ENCODE measurements around the gene ZNF35.
"Not testable (repeated sequence)": the region's sequence is repeated elsewhere in the genome, so short reads cannot be mapped to it uniquely, and the experiment has no call there.

Gene ZNF35

DNA sequence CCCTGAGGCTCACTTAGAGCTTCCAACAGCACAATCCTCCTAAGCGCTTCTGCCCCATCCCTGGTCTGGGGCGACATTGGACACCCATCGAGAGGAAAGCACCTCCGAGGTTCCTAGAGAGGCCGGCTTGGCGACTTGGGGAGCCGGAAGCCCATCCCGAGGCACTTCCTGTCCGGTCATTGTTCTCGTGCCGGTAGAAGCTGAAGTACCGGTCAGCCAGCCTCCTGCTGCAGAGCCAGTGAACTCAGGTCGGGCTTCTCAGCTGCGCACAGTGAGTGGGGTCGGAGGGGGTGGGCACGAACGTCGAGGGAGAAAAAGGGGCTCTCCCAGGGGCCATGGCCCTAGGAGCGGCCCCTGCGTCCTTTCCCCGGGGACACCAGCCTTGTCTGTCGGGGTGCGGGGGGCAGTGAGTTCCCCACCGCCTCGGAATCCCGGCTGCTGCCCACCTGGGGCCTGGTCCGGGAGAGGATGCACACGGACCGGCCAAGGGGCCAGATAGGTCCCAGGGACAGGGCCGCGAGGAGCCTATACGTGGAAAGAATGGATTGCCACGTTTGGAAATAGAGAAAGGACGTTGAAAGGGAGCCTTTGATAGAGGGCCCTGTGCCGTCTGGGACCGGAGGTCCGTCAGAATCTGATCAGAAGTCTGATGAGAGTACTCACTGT is at the start of gene ZNF35:
TSS of gene ZNF35 (plus strand) at position 169 of the 666 bp plus-strand sequence. CDS start 2,336 bp downstream, outside the sequence.
- peak; percentile 32 to 40 for DNase-seq (ENCODE audit: low read depth in 2 of 2)

DNA sequence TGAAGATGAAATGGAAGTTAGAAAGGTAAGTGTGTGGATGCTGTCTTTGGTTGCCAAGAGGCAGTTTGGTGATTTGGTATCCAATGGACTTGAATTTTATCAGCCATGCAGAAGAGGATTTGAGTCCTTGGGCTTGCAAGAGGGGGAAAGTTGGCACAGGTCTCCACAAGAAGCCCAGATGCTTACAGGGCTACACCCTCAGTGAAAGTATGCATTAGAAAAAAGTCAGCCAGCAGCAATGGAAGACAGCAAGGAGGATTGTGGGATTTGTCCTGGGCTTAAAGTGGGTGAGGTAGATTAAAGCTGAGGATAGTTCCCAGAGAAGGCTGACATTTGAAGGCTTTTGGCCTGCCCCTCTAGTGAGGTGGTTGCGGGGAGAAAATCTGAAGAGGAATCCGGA is 46.8 kb upstream of the ZNF35 start:
- no peak for DNase-seq (ENCODE audit: low read depth in 2 of 2)

DNA sequence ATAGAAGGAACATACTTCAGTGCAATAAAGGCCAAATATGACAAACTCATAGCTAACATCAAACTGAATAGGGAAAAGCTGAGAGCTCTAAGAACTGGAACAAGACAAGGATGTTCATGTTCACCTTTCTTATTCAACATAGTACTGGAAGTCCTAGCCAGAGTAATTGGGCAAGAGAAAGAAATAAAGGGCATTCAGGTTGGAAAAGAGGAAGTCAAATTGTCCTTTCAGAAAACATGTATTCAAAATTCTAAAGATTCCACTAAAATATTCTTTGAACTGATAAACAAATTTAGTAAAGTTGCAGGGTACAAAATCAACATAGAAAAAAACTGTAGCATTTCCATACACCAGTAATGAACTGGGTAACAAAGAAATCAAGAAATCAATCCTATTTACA is 35.9 kb upstream of the ZNF35 start:
- no peak for DNase-seq (ENCODE audit: low read depth in 2 of 2)

DNA sequence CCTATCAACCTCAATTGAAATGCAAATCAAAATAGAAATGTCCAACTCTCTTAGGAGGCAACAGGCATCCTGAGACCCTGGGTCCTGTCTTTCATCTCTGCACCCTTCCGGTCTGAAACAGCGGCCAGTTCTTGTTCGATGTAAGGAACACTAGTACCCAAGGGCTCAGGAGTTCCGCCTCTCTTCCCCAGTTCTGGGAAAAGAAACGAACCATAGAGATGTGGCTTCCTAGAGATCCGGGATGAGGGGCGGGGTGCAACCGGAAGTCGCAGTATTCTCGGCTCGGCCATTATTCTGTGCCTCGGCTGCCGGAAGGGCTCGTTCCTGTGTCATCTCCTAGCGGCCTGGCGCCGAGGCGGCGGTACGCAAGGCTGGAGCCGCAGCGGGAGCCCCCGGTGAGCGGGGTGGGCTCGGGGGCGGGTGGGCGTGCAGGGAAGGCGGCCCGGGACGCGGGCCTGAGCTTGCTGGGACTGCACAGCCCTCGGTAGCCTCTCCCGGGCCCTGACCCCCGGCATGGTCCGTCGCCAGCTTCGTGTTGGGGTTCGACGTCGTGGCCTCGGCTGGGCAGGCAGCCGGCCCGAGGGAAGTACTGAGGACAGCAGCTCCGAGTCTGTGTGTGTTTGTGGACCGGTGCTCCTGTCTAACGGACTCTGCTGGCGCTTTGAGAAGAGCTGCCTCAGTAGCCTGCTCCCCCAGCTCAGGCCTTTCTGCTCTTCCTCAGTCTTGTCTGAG is 23.6 kb upstream of the ZNF35 start, which contains the start of gene ZNF197:
TSS of gene ZNF197 (plus strand) at position 288 of the 732 bp plus-strand sequence. CDS start 4,119 bp downstream, outside the sequence.
- DNase-seq (ENCODE audit: low read depth in 2 of 2): peak; percentile 50 to 52

DNA sequence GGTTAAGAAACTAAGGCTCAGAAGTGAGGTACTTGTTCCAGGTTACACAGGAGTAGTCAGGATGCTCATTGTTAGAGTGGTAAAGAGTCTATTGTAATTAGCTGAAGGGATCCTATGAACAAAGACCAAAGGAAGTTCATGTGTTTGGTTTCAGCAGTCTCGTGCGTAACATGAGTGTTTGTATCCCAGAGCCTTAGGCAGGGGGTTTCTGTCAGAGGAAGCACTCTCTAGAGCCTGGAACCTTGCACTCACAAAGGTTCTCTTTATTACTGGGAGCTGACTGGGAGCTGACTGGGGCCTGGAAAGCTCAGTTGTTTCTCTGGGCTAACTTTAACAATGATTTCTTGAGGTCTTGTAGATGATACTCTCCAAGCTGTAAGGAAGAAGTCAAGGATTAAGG is 19.8 kb upstream of the ZNF35 start:
- DNase-seq (ENCODE audit: low read depth in 2 of 2): no peak

DNA sequence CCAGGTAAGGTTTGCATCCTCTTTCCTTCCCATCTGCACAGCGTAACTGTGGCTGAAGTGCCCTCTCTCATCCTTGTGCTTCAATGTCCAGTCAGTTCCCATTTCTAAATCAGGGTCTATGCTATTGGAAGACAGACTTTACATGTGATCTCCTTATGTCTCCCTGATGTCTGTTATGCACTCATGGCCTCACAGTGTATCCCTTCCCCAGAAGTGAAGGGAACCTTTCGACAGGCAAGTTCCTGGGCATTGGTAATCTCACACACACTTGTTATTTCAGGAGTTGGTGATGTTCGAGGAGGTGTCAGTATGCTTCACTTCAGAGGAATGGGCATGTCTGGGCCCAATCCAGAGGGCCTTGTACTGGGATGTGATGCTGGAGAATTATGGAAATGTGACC is 16.3 kb upstream of the ZNF35 start:
- DNase-seq (ENCODE audit: low read depth in 2 of 2): no peak

DNA sequence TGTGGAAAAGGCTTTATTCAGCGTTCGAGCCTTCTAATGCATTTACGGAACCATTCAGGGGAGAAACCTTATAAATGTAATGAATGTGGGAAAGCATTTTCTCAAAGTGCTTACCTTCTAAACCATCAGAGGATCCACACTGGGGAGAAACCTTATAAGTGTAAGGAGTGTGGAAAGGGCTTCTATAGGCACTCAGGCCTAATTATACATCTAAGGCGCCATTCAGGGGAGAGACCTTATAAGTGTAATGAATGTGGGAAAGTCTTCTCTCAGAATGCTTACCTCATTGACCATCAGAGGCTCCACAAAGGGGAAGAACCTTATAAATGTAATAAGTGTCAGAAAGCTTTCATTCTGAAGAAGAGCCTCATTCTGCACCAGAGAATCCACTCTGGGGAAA is 6.2 kb upstream of the ZNF35 start:
- no peak for DNase-seq (ENCODE audit: low read depth in 2 of 2)

DNA sequence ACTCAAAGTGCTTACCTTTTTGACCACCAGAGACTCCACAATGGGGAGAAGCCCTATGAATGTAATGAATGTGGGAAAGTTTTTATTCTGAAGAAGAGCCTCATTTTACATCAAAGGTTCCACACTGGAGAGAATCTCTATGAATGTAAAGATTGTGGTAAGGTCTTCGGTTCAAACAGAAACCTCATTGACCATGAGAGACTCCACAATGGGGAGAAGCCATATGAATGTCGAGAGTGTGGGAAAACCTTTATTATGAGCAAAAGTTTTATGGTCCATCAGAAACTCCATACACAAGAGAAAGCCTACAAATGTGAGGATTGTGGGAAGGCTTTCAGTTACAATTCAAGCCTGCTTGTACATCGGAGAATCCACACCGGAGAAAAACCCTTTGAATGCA is 5.5 kb upstream of the ZNF35 start:
- no peak for DNase-seq (ENCODE audit: low read depth in 2 of 2)

DNA sequence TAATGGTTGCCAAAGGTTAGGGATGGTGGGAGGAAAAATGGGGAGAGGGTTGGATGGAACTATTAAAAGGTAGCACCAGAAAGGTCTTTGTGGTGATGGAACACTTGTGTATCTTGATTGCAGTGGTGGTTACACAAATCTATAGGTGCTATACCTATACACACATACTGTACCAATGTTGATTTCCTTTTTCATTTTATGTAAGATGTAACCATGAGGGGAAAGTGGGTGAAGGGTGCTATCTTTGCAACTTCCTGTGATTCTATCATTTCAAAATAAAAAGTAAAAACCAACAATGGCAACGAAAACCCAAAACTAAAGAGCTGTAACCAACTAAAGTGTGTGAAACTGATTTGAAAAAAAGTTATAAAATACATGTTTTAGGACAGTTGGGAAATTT is 761 bp upstream of the ZNF35 start:
- DNase-seq (ENCODE audit: low read depth in 2 of 2): no peak

DNA sequence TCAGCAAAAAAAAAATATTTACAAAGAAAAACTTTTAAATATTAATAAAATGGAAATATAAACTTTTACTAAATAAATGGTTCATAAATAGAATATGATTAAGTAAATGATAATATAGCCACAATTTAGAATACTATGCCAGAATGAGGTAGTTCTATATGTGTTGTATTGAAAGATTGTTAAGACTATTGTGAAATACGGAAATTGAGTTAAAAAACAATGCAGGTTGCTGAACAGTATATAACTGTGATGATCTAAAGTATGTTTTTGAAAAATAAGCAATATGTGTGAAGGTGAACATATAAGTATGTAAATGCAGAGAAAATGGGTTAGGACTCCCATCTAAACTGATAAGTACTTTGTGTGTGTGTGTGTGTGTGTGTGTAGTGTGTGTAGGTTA is 1.2 kb downstream of the ZNF35 start:
- no peak for DNase-seq (ENCODE audit: low read depth in 2 of 2)

DNA sequence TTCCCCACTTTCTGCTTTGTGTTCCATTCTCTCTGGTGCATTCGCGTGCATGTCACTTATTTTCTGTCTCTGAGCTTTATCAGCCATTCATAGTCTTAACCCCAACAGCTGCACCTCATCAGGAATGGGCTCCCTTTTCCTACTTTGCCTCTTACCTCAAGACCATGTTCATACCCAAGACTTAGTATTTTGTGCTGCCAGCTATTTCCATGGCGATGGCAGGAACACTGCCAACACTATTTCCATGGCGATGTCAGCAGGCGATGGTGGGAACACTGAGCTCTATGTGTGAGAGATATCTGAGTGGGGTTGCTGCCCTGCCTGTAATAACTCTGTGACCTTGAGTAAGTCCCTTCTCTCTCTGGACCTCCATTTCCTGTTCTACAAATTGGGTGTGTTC is 5.5 kb downstream of the ZNF35 start:
- no peak for DNase-seq (ENCODE audit: low read depth in 2 of 2)

DNA sequence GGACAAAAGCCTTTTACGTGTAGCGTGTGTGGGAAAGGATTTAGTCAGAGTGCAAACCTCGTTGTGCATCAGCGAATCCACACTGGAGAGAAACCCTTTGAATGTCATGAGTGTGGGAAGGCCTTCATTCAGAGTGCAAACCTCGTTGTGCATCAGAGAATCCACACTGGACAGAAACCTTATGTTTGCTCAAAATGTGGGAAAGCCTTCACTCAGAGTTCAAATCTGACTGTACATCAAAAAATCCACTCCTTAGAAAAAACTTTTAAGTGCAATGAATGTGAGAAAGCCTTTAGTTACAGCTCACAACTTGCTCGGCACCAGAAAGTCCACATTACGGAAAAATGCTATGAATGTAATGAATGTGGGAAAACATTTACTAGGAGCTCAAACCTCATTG is 10.5 kb downstream of the ZNF35 start:
- DNase-seq (ENCODE audit: low read depth in 2 of 2): no peak

DNA sequence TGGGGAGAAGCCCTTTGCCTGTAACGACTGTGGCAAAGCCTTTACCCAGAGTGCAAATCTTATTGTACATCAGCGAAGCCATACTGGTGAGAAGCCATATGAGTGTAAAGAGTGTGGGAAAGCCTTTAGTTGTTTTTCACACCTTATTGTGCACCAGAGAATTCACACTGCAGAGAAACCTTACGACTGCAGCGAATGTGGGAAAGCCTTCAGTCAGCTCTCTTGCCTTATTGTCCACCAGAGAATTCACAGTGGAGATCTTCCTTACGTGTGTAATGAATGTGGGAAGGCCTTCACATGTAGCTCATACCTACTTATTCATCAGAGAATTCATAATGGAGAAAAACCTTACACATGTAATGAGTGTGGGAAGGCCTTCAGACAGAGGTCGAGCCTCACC is 10.9 kb downstream of the ZNF35 start:
- no peak for DNase-seq (ENCODE audit: low read depth in 2 of 2)

DNA sequence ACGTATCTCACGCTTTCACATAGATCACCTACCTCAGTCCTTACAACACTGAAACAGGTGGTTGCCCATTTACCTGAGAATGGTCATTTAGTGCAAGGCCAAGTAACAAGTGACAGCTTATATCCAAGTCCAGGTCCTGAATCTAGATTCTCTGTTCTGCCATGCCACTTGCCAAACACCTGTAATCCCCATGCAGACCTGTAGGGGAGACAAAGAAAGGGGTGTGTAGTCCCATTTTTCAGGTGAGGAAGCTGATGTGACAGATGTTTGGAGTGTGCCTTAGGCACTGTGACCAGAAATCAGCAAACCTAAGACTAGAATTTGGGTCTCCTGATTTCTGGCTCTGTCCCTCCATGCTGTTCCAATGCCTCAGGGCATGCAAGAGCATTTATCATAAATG is 12.7 kb downstream of the ZNF35 start:
- no peak for DNase-seq (ENCODE audit: low read depth in 2 of 2)

DNA sequence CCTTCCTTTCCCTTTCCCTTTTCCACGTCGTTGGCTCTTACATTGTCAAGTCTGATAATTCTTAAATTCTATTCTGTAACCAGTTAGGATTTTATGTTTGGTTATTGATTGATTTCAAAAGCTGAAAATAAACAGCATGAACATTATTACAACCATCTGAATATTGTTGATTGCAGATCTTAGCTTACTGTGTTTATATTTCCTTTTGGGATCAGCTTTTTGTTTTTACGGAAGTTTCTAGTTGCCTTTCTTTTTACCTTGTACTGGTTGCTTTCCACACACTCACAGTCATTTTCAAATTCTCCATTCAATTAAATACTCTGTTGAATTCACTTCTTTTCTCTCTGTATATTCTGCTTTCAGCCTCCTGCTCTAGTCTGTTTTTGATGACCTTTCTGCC is 16.6 kb downstream of the ZNF35 start:
- DNase-seq (ENCODE audit: low read depth in 2 of 2): no peak

DNA sequence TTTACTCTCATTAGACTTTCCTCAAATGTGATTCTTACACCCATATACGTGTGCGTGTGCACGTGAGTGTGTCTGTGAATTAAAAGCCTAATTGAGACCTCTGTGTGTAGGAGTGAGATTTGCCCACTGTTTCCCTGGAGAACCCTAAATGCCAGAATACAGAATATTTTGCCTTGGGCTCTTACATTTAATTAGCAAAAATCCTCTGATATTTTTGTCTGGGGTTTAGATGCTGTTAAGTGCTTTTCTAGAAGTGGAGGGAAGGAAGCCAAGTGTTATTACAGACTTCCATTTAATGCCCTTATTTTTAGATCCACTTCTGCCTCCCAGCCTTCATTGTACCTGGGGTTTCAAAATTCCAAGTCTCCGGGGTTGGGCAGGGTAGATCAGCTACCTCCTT is 17.8 kb downstream of the ZNF35 start:
- DNase-seq (ENCODE audit: low read depth in 2 of 2): no peak

DNA sequence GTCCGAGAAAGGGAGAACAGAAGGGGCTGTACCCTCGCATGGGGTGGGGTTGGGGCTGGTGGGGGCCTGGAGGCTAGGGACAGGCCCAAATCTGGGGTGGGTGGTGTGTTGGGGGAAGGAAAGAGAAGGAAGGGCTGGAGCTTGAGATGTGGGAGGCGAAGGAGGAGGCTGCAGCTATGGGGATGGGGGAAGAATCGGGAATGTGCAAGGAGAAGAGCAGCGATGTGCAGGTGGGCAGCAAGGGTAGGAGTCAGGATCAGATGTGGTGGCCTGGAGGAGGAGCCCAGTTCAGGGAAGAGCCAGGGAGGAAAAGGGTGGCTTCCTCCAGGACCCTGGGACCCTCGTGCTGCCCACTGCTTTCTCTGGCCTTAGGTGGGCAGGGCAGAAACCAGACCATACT is 21.2 kb downstream of the ZNF35 start:
- no peak for DNase-seq (ENCODE audit: low read depth in 2 of 2)

DNA sequence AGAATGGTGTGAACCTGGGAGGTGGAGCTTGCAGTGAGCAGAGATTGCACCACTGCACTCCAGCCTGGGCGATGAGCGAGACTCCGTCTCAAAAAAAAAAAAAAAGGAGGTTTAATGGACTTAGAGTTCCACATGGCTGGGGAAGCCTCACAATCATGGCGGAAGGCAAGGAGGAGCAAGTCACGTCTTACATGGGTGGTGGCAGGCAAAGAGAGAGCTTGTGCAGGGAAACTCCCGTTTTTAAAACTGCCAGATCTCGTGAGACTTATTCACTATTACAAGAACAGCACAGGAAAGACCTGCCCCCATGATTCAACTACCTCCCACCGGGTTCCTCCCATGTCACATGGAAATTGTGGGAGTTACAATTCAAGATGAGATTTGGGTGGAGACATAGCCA is 24.9 kb downstream of the ZNF35 start:
- DNase-seq (ENCODE audit: low read depth in 2 of 2): not testable (repeated sequence)

DNA sequence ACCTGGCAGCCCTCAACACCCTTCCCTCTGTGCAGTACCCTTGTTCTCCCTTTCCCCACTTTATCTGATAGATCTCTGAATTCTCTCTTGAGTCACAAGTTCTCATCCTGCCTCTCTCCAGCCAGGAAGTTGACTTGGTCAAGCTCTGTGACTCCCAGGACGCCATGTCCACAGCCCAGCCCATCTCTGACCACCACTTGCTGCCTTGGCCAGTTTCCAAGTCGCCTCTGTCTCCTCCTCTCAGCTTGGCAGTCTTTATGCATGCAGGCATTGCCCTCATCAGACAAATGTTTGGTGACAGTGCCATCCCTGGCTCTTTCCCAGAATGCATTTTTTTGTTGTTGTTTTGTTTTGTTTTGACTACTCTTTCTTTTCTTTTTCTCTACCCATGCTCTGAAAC is 25.7 kb downstream of the ZNF35 start:
- DNase-seq (ENCODE audit: low read depth in 2 of 2): no peak

DNA sequence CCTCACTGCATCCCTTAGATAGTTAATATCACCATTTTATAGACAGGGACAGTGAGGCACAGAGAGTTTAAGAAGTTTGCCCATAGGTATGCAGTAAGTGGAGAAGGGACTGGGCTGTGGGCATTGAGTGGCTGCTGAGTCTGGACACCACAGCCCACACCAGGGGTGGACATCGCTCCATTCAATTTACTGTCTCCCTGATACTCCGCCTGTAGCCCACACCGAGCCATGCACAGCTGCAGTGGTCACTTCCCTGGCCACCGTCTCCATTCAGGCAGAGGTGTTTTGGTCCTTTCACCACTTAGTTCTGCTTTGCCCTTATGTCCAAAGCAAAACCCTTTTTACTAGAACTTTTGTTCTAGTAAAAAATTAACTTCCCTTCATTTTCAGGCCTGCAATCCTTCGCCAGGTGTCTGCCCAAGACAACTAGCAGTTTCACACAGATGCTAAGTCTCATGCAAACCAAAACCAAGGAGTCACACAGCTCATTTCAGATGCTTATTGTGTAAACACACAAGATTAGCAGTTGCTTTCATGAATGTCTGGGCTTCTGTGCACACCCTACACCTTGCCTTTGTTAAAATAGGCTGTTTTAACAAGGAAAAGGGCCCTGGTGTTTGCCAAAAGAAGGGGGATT is 30.1 kb downstream of the ZNF35 start:
- DNase-seq (ENCODE audit: low read depth in 2 of 2): no peak

DNA sequence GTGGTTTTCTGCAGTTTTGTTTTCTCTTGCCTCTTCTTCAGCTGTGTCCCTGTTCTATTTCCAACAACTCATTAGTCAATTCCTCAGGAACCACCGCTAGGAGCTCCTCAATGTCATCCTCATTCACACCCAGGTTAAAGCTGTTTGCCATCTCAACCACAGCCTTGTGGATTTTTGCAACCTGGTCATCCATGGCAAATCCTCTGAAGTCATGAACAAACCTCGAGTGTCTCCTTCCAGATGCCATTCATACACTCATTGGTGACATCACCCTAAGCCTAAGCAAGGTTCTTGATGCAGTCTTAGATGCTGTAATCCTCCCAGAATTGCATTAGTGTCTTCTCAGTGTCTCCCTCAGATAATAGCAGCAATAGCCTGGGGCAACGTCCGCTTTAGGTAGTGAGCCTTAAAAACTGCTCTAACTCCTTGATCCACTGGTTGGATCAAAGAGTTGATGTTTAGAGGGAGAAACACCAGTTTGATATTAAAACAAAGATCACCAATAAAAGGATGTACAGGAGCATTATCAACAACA is 32.5 kb downstream of the ZNF35 start:
- no peak for DNase-seq (ENCODE audit: low read depth in 2 of 2)

DNA sequence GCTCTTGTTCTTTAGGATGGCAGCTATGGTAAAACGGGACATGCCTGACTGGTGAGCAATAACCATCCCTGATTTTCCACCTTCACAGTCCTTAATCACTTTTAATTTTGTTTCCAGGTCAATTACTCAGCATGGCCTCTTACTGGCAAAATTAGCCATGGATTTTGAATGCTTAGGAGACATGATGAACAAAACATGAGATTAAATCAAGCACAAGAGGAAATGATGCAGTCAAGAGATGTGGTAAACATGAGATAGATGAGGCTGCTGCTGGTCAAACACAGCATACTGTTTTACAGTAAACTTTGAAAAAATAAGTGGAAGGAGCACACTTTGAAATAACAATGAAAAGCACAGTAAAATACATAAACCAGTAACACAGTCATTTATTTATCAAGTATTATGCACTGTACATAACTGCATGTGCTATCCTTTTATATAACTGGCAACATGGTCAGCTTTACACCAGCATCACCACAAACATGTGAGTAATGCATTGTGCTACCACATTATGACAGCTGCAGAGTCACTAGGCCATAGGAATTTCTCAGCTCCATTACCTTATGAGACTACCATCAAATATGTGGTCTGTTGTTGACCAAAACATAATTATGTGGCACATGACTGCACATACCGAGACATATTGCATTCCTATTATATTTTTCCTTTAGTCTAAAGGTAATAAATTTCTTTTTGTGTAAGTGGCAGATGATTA is 33.8 kb downstream of the ZNF35 start:
- no peak for DNase-seq (ENCODE audit: low read depth in 2 of 2)

Measured in stimulated activated CD8-positive, alpha-beta memory T cell treated with anti-CD3 and anti-CD28 coated beads, Interleukin-15, amount 100 ng/mL, for 48 hours (primary cell).